SK-N-SH treated with all-trans-retinoic acid at 6 μM for 48 hours (cell line): ENCODE results near the gene PLA2G4F.

Experiments
- ATAC-seq: fragments of 200-7000 bp; cut with Tn5 transposase; 3 replicates; pipeline ENCODE4 v1.9.1; 2020; ENCODE audit warnings: mild to moderate bottlenecking, moderate library complexity
- ARNTL ChIP-seq: fragments of 450-650 bp; formaldehyde crosslinking; IDR thresholded peaks from 2 replicates; pipeline ENCODE4 v1.5.0; 2020; ENCODE audit warnings: low read depth, mild to moderate bottlenecking, moderate library complexity, borderline replicate concordance
- BACH2 ChIP-seq: fragments of 250-450 bp; sonication (Bioruptor Pico); IDR thresholded peaks from 2 replicates; pipeline ENCODE4 v1.9.0; 2021; ENCODE audit warnings: mild to moderate bottlenecking, borderline replicate concordance
- CSDC2 ChIP-seq: fragments of 250-450 bp; sonication (Bioruptor Pico); IDR thresholded peaks from 2 replicates; pipeline ENCODE4 v1.5.0; 2020; ENCODE audit warnings: mild to moderate bottlenecking, moderate library complexity
- ESRRG ChIP-seq: fragments of 250-450 bp; sonication (Bioruptor Pico); IDR thresholded peaks from 2 replicates; pipeline ENCODE4 v1.6.1; 2021; ENCODE audit warnings: mild to moderate bottlenecking
- GLIS3 ChIP-seq: fragments of 250-450 bp; sonication (Bioruptor Pico); IDR thresholded peaks from 2 replicates; pipeline ENCODE4 v1.5.0; 2020; ENCODE audit warnings: mild to moderate bottlenecking, moderate library complexity
- ISL1 ChIP-seq: fragments of 250-450 bp; sonication (Bioruptor Pico); IDR thresholded peaks from 2 replicates; pipeline ENCODE4 v2.1.2; 2022; ENCODE audit warnings: mild to moderate bottlenecking, moderate library complexity
- OSR1 ChIP-seq: fragments of 250-450 bp; sonication (Bioruptor Pico); IDR thresholded peaks from 2 replicates; pipeline ENCODE4 v1.8.0; 2022; ENCODE audit warnings: moderate library complexity, mild to moderate bottlenecking, inconsistent platforms
- POU6F1 ChIP-seq: fragments of 250-450 bp; sonication (Bioruptor Pico); IDR thresholded peaks from 2 replicates; pipeline ENCODE4 v1.8.0; 2021; ENCODE audit warnings: low read depth, mild to moderate bottlenecking, moderate library complexity, borderline replicate concordance
- PPARA ChIP-seq: fragments of 250-450 bp; sonication (Bioruptor Pico); IDR thresholded peaks from 2 replicates; pipeline ENCODE4 v1.5.0; 2020; ENCODE audit warnings: mild to moderate bottlenecking, borderline replicate concordance
- RARB ChIP-seq: fragments of 250-450 bp; sonication (Bioruptor Pico); IDR thresholded peaks from 2 replicates; pipeline ENCODE4 v1.8.0; 2021; ENCODE audit warnings: mild to moderate bottlenecking, moderate library complexity
- SNAI2 ChIP-seq: fragments of 250-450 bp; sonication (Bioruptor Pico); IDR thresholded peaks from 2 replicates; pipeline ENCODE4 v1.5.0; 2020; ENCODE audit warnings: mild to moderate bottlenecking, moderate library complexity
- TCF4 ChIP-seq: fragments of 250-450 bp; sonication (Bioruptor Pico); IDR thresholded peaks from 2 replicates; pipeline ENCODE4 v1.8.0; 2021; ENCODE audit warnings: mild to moderate bottlenecking, moderate library complexity, borderline replicate concordance
- TOX ChIP-seq: fragments of 250-450 bp; sonication (Bioruptor Pico); IDR thresholded peaks from 2 replicates; pipeline ENCODE4 v1.8.0; 2021; ENCODE audit warnings: mild to moderate bottlenecking, moderate library complexity, borderline replicate concordance
- TSHZ2 ChIP-seq: fragments of 250-450 bp; sonication (Bioruptor Pico); IDR thresholded peaks from 2 replicates; pipeline ENCODE4 v1.5.0; 2020; ENCODE audit warnings: mild to moderate bottlenecking, moderate library complexity
- ZC3H10 ChIP-seq: fragments of 250-450 bp; sonication (Bioruptor Pico); IDR thresholded peaks from 2 replicates; pipeline ENCODE4 v1.5.1; 2021; ENCODE audit warnings: mild to moderate bottlenecking, moderate library complexity
- ZFP3 ChIP-seq: fragments of 250-450 bp; sonication (Bioruptor Pico); IDR thresholded peaks from 2 replicates; pipeline ENCODE4 v1.5.0; 2020; ENCODE audit warnings: mild to moderate bottlenecking, moderate library complexity
- ZFP30 ChIP-seq: fragments of 450-650 bp; formaldehyde crosslinking; IDR thresholded peaks from 2 replicates; pipeline ENCODE4 v1.5.0; 2022; ENCODE audit warnings: mild to moderate bottlenecking, moderate library complexity
- ZNF565 ChIP-seq: fragments of 450-650 bp; formaldehyde crosslinking; conservative IDR thresholded peaks from 2 replicates; pipeline ENCODE4 v1.5.0; 2020; ENCODE audit warnings: low read depth, mild to moderate bottlenecking, moderate library complexity
- ZNF70 ChIP-seq: fragments of 450-650 bp; formaldehyde crosslinking; IDR thresholded peaks from 2 replicates; pipeline ENCODE4 v1.5.0; 2020; ENCODE audit warnings: mild to moderate bottlenecking, moderate library complexity
- ZNF8 ChIP-seq: fragments of 450-650 bp; formaldehyde crosslinking; IDR thresholded peaks from 2 replicates; pipeline ENCODE4 v1.5.0; 2020; ENCODE audit warnings: mild to moderate bottlenecking, moderate library complexity
- TF ChIP-seq, protein P1 (sequence below): fragments of 250-450 bp; sonication (Bioruptor Pico); IDR thresholded peaks from 2 replicates; pipeline ENCODE4 v1.8.0; 2020; ENCODE audit warnings: mild to moderate bottlenecking, moderate library complexity, borderline replicate concordance
- TF ChIP-seq, protein P2 (sequence below): fragments of 250-450 bp; sonication (Bioruptor Pico); IDR thresholded peaks from 2 replicates; pipeline ENCODE4 v1.5.1; 2021; ENCODE audit warnings: mild to moderate bottlenecking, moderate library complexity
- TF ChIP-seq, protein P3 (sequence below): fragments of 250-450 bp; sonication (Bioruptor Pico); IDR thresholded peaks from 2 replicates; pipeline ENCODE4 v1.5.1; 2020; ENCODE audit warnings: low read depth, mild to moderate bottlenecking, moderate library complexity

Gene PLA2G4F

GRCh38 chr15:42110367-42110766 lies 46.1 kb downstream of the PLA2G4F start (continued):
- TF ChIP-seq, protein P1, sequence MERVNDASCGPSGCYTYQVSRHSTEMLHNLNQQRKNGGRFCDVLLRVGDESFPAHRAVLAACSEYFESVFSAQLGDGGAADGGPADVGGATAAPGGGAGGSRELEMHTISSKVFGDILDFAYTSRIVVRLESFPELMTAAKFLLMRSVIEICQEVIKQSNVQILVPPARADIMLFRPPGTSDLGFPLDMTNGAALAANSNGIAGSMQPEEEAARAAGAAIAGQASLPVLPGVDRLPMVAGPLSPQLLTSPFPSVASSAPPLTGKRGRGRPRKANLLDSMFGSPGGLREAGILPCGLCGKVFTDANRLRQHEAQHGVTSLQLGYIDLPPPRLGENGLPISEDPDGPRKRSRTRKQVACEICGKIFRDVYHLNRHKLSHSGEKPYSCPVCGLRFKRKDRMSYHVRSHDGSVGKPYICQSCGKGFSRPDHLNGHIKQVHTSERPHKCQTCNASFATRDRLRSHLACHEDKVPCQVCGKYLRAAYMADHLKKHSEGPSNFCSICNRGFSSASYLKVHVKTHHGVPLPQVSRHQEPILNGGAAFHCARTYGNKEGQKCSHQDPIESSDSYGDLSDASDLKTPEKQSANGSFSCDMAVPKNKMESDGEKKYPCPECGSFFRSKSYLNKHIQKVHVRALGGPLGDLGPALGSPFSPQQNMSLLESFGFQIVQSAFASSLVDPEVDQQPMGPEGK (CRISPR knock-in tag), result no peak
- TF ChIP-seq ZNF70 (CRISPR knock-in tag), result no peak
- TF ChIP-seq OSR1 (CRISPR knock-in tag), result no peak
- no peak for TF ChIP-seq ZNF565 (CRISPR knock-in tag)
- TF ChIP-seq GLIS3 (CRISPR knock-in tag), result no peak
- no peak for TF ChIP-seq ISL1
- TF ChIP-seq POU6F1 (CRISPR knock-in tag), result no peak
- TF ChIP-seq BACH2, result no peak
- TF ChIP-seq ZC3H10 (CRISPR knock-in tag), result no peak
- no peak for TF ChIP-seq TOX (CRISPR knock-in tag)
- TF ChIP-seq CSDC2 (CRISPR knock-in tag), result no peak
- no peak for TF ChIP-seq RARB (CRISPR knock-in tag)
- TF ChIP-seq, all 23 proteins: peak for 0

DNA sequence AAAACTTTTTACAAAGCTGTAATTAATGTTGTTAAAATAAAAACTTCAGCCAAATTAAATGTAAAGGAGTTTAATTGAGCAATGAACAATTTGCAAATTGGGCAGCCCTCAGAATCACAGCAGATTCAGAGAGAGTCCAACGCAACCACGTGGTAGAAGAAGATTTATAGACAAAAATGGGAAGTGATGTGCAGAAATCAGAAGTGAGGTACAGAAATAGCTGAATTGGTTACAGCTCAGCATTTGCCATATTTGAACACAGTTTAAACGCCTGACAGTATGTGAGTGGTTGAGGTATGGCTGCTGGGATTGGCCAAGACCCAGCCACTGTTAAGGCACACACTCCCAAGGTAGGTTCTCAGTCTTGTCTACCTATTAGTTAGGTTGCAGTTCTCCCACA lies 47.6 kb downstream of the PLA2G4F start:
- no peak for TF ChIP-seq GLIS3 (CRISPR knock-in tag)
- TF ChIP-seq, protein P2, sequence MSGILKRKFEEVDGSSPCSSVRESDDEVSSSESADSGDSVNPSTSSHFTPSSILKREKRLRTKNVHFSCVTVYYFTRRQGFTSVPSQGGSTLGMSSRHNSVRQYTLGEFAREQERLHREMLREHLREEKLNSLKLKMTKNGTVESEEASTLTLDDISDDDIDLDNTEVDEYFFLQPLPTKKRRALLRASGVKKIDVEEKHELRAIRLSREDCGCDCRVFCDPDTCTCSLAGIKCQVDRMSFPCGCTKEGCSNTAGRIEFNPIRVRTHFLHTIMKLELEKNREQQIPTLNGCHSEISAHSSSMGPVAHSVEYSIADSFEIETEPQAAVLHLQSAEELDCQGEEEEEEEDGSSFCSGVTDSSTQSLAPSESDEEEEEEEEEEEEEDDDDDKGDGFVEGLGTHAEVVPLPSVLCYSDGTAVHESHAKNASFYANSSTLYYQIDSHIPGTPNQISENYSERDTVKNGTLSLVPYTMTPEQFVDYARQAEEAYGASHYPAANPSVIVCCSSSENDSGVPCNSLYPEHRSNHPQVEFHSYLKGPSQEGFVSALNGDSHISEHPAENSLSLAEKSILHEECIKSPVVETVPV (CRISPR knock-in tag), result no peak
- TF ChIP-seq ZNF565 (CRISPR knock-in tag), result no peak
- no peak for TF ChIP-seq SNAI2
- TF ChIP-seq OSR1 (CRISPR knock-in tag), result no peak
- TF ChIP-seq ZNF8, result no peak
- no peak for TF ChIP-seq ZNF70 (CRISPR knock-in tag)
- TF ChIP-seq CSDC2 (CRISPR knock-in tag), result no peak
- no peak for TF ChIP-seq POU6F1 (CRISPR knock-in tag)
- TF ChIP-seq RARB (CRISPR knock-in tag), result no peak
- no peak for TF ChIP-seq ZFP30
- TF ChIP-seq, protein P1 (CRISPR knock-in tag), result no peak
- TF ChIP-seq ESRRG (CRISPR knock-in tag), result no peak
- no peak for ATAC-seq

GRCh38 chr15:42108189-42108588 lies 48.2 kb downstream of the PLA2G4F start:
- no peak for ATAC-seq
- TF ChIP-seq TSHZ2 (no peak), ZFP30 (no peak), ZNF70 (CRISPR knock-in tag) (no peak), PPARA (CRISPR knock-in tag) (no peak), ZFP3 (CRISPR knock-in tag) (no peak), POU6F1 (CRISPR knock-in tag) (no peak), RARB (CRISPR knock-in tag) (no peak), ARNTL (no peak), GLIS3 (CRISPR knock-in tag) (no peak), TOX (CRISPR knock-in tag) (no peak), ZNF565 (CRISPR knock-in tag) (no peak), ZC3H10 (CRISPR knock-in tag) (no peak), TCF4 (CRISPR knock-in tag) (no peak)
- TF ChIP-seq, protein P3, sequence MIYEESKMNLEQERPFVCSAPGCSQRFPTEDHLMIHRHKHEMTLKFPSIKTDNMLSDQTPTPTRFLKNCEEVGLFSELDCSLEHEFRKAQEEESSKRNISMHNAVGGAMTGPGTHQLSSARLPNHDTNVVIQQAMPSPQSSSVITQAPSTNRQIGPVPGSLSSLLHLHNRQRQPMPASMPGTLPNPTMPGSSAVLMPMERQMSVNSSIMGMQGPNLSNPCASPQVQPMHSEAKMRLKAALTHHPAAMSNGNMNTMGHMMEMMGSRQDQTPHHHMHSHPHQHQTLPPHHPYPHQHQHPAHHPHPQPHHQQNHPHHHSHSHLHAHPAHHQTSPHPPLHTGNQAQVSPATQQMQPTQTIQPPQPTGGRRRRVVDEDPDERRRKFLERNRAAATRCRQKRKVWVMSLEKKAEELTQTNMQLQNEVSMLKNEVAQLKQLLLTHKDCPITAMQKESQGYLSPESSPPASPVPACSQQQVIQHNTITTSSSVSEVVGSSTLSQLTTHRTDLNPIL (CRISPR knock-in tag), result no peak
